ENCODE results near the gene SNAPC4.

GRCh38 chr9:136357202-136357725 is 42.7 kb downstream of the SNAPC4 start:
- TF ChIP-seq CTCF (conservative IDR thresholded peaks at IDR 0.05; ENCODE audit: low read depth, low read length) = no peak
- no peak for TF ChIP-seq EZH2phosphoT487 (IDR thresholded peaks at IDR 0.05; ENCODE audit: borderline replicate concordance, low read length)
